Lung (tissue), 12 donors: ENCODE measurements around the gene TOR4A. TPM values are rescaled to one million over a fixed set of nuclear protein-coding genes. Genes with fewer than 3 reads are reported as not detected.

Experiments
- ATAC-seq: fragments of 200-7000 bp; cut with Tn5 transposase; one replicate; pipeline ENCODE4 v1.9.1; 2020; ENCODE audit warnings: moderate number of reproducible peaks; ENCODE audit not compliant: insufficient read depth, low FRiP score
- DNase-seq, 3 donors: peaks; one replicate each; pipeline ENCODE4 v3.0.0-alpha.2; 2013 to 2017
- H3K27ac ChIP-seq, 2 donors: one replicate each; pipeline ENCODE4 v1.5.1; 2013; ENCODE audit warnings: mild to moderate bottlenecking in 2 of 2, moderate library complexity in 2 of 2, control low read depth in 1 of 2, inconsistent platforms in 1 of 2, low read depth in 1 of 2, low read length in 1 of 2
- H3K27me3 ChIP-seq, 3 donors: one replicate each; pipeline ENCODE4 v1.5.1; 2013; ENCODE audit warnings: low read length in 2 of 3; ENCODE audit not compliant: control insufficient read depth in 3 of 3, insufficient read depth in 3 of 3
- H3K36me3 ChIP-seq, 4 donors: one replicate each; pipeline ENCODE4 v1.5.1; 2013; ENCODE audit warnings: low read length in 4 of 4, mild to moderate bottlenecking in 1 of 4, moderate library complexity in 1 of 4; ENCODE audit not compliant: control insufficient read depth in 4 of 4, insufficient read depth in 4 of 4
- H3K4me1 ChIP-seq, 5 donors: one replicate each; pipeline ENCODE4 v1.5.1; 2013; ENCODE audit warnings: low read length in 5 of 5, mild to moderate bottlenecking in 2 of 5, moderate library complexity in 1 of 5; ENCODE audit not compliant: control insufficient read depth in 5 of 5, insufficient read depth in 5 of 5
- H3K4me3 ChIP-seq: one replicate; pipeline ENCODE4 v1.5.1; 2013; ENCODE audit warnings: mild to moderate bottlenecking, control low read depth, moderate library complexity
- H3K9ac ChIP-seq, 2 donors: one replicate each; pipeline ENCODE4 v1.5.1; 2013; ENCODE audit warnings: low read length in 2 of 2, control low read depth in 1 of 2; ENCODE audit not compliant: insufficient read depth in 1 of 2
- H3K9me3 ChIP-seq, 4 donors: one replicate each; pipeline ENCODE4 v1.5.1; 2013; ENCODE audit warnings: low read length in 3 of 4, mild to moderate bottlenecking in 1 of 4, moderate library complexity in 1 of 4; ENCODE audit not compliant: control insufficient read depth in 4 of 4, insufficient read depth in 3 of 4
- WGBS, 2 donors: extraction: QIAGEN DNeasy Blood & Tissue Kit; methylation state at CpG; one replicate each; pipeline ENCODE4 v1.1.7; 2013; 5-methylcytosine and 5-hydroxymethylcytosine counted together
- polyA plus RNA-seq, 2 donors: library from polyadenylated mRNA; stranded (reverse); fragments of 200-250 nt; gene quantifications; one replicate each; pipeline ENCODE4 v1.2.1, GENCODE V29; 2013
- total RNA-seq, 2 donors: library from RNA; depleted of rRNA in 1 of 2; stranded (reverse); fragments of >200 nt in 1 of 2; gene quantifications; one replicate each; pipeline ENCODE4 v1.2.1, GENCODE V29; 2014 to 2021
- TF ChIP-seq, protein P1 (sequence below): IDR thresholded peaks from 2 replicates; pipeline ENCODE4 v1.5.1; 2012; ENCODE audit warnings: mild to moderate bottlenecking; ENCODE audit errors: control extremely low read depth, extremely low read depth
- donor health status: control.
- donor health status: control.
- donor health status: Bipolar disorder and iron deficiency.
- donor health status: healthy.
- donor health status: DM: yes; HTN: yes; CAD: no.

TOR4A gene
- total and polyA plus RNA-seq, 4 donors: 9.6 to 42.5 (median 20.7) TPM

DNA sequence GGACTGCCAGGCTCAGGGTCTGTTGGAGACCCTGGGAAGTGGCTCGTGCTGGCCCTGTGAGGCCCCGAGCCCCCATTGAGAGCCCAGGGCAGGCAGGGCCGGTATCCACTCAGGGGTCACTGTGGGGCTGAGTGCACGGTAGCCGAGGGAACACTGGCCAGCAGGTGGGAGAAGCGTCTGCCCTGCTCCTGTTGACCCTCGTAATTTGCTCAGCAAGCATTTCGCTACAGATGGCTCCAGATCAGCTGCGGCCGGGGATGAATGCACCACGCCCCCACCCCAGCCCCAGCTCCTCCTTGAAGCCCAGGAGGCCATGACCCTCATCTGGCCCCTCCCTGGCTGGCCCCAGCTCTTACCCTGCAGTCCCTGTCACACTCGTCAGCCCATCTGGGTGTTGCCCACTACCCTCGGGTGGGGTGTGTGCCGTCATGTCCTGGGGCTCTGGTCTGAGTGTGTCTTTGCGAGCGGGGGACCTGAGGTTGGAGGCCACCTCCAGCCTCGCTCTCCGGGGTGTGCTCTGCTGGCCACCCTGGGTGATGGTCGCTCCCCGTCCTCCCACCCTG is 30.6 kb downstream of the TOR4A start:
- DNase-seq: peak in 1 of 3 donors; percentile 15

DNA sequence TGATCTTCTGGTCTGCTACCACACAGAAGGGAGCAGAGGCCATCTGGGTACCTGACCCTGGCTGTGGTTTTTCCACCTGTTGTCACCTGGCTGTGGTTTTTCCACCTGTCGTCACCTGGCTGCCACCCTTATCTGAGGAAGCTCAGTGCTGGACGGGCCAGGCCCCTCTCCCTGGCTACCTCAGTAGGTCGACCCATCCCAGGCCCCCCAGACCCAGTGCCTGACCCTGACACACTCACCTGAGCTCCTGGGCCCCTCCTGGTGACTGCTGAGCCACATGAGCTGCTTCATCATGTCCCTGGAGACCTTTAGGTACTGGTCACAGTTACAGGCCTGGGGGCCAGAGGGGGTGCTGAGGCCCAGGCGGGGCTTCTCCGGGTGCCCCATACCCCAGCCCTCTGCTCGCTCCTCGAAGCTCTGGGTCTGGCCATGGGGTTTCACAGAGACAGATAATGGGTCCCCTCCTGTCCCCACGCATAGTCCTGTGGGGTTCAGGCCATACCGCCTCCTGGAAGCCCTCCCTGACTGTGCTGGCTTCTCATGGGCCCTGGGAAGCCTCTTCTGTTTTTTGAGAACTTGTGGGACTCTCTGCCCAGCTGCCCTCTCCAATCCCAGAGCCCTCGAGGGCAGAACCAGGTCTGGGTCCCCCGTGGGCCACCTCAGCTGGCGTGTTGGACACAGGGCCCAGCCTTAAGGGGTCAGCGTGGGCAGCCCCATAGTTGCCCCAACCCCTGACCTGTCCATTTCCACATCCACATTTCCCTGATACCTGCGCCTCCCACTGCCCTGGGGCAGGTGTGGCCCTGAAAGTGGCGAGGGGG is 32.1 kb downstream of the TOR4A start:
- DNase-seq (no peak), ATAC-seq (no peak)
- TF ChIP-seq, protein P1, sequence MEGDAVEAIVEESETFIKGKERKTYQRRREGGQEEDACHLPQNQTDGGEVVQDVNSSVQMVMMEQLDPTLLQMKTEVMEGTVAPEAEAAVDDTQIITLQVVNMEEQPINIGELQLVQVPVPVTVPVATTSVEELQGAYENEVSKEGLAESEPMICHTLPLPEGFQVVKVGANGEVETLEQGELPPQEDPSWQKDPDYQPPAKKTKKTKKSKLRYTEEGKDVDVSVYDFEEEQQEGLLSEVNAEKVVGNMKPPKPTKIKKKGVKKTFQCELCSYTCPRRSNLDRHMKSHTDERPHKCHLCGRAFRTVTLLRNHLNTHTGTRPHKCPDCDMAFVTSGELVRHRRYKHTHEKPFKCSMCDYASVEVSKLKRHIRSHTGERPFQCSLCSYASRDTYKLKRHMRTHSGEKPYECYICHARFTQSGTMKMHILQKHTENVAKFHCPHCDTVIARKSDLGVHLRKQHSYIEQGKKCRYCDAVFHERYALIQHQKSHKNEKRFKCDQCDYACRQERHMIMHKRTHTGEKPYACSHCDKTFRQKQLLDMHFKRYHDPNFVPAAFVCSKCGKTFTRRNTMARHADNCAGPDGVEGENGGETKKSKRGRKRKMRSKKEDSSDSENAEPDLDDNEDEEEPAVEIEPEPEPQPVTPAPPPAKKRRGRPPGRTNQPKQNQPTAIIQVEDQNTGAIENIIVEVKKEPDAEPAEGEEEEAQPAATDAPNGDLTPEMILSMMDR: no peak
- Histone ChIP-seq H3K9ac (no peak overlapping the region), H3K4me1 (peaks cover 0 to 33% (median 17%) of the 10 kb centered on the region in 5 donors), H3K36me3 (no peaks in the 10 kb centered on the region), H3K27me3 (peaks cover 0 to 3% (median 0%) of the 10 kb centered on the region in 3 donors), H3K27ac (no peak overlapping the region), H3K9me3 (no peaks in the 10 kb centered on the region), H3K4me3 (no peak overlapping the region)
- WGBS, 2 donors: 88 to 94% methylated on average over 15 of the region's 15 CpGs

More for the DNA sequence above, 30.6 kb downstream of the TOR4A start:
- Histone ChIP-seq H3K27me3 (peaks cover 0 to 3% (median 0%) of the 10 kb centered on the region in 3 donors), H3K9me3 (no peaks in the 10 kb centered on the region), H3K27ac (no peak overlapping the region), H3K9ac (no peak overlapping the region), H3K4me3 (no peak overlapping the region), H3K4me1 (peaks cover 0 to 42% (median 13%) of the 10 kb centered on the region in 5 donors), H3K36me3 (no peaks in the 10 kb centered on the region)
- no peak for ATAC-seq
- WGBS, 2 donors: 64 to 78% methylated on average over 20 of the region's 20 CpGs
- TF ChIP-seq, protein P1: no peak

DNA sequence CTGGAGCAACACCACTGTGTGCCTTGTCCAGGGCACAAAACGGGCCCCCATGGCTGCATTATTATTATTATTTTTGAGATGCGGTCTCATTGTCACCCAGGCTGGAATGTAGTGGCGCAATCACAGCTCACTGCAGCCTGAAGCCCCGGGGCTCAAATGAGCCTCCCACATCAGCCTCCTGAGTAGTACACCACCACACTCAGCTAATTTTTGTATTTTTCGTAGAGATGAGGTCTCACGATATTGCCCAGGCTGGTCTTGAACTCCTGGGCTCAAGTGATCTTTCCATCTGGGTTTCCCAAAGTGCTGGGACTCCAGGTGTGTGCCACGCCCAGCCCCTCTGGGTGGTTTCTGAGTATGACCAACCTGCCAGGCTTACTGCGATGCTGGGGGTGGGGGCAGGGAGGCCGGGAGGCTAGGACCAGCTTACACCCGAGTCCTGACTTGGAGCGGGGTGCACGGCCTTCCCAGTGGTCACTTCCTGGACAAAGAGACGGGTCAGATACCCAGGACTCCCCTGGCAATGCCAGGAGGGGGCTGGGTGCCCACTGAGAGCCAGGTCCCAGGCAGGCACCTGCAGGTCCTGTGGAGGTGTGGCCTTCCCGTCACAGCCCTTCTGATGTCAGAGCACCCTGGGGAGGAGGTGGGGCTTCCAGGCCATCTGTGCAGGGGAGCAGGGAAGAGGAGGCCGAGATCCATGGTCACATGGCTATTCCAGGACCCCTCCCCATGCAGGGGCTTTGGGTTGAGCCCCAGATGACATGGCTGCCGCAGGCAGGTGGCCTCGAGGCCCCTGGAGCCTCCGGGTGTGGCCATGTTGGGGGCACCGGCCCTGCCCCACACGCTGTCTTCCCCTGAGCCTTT is 32.9 kb downstream of the TOR4A start:
- ATAC-seq: no peak
- no peak overlapping the region for H3K9ac ChIP-seq
- no peaks in the 10 kb centered on the region for H3K36me3 ChIP-seq
- DNase-seq: no peak
- WGBS, 2 donors: 81 to 85% methylated on average over 20 of the region's 20 CpGs
- TF ChIP-seq, protein P1: no peak
- H3K9me3 ChIP-seq: no peaks in the 10 kb centered on the region
- no peak overlapping the region for H3K27ac ChIP-seq
- H3K27me3 ChIP-seq: peaks cover 0 to 3% (median 0%) of the 10 kb centered on the region in 3 donors
- peaks cover 0 to 30% (median 19%) of the 10 kb centered on the region in 5 donors for H3K4me1 ChIP-seq
- no peak overlapping the region for H3K4me3 ChIP-seq
